Sigmoid colon (tissue), 3 donors: Measurements from ENCODE around the gene PLVAP.

Experiments used
- CTCF ChIP-seq, 4 experiments: fragments of 450-650 bp in 3 of 4; fragments of 200-600 bp in 1 of 4; IDR thresholded peaks; one replicate each; pipeline ENCODE4 v1.5.1; 2016 to 2019; ENCODE audit warnings: antibody characterized with exemption in 4 of 4, mild to moderate bottlenecking in 3 of 4, moderate library complexity in 2 of 4
- POLR2A ChIP-seq, 2 donors: fragments of 450-650 bp; IDR thresholded peaks; one replicate each; pipeline ENCODE4 v1.6.1; 2016; ENCODE audit warnings: antibody characterized with exemption in 2 of 2, mild to moderate bottlenecking in 2 of 2, moderate library complexity in 2 of 2

- TF ChIP-seq POLR2A (IDR thresholded peaks at IDR 0.05), result no peak
- TF ChIP-seq CTCF (IDR thresholded peaks at IDR 0.05), result no peak
These were observed 44.8 kb downstream of the PLVAP start for GRCh38 chr19:17332360-17332676.
